AG09319 (cell line): ENCODE results near the gene EPC1.

Experiments used
- DNase-seq: peaks from one replicate; pipeline ENCODE4 v3.0.0-alpha.2; 2010; ENCODE audit warnings: low read depth; ENCODE audit errors: extremely low read depth
- TF ChIP-seq, protein P1 (sequence below): IDR thresholded peaks from 2 replicates; pipeline ENCODE4 v1.5.1; 2011; ENCODE audit warnings: low read depth, mild to moderate bottlenecking, inconsistent platforms, low read length, moderate library complexity

The EPC1 gene

DNA sequence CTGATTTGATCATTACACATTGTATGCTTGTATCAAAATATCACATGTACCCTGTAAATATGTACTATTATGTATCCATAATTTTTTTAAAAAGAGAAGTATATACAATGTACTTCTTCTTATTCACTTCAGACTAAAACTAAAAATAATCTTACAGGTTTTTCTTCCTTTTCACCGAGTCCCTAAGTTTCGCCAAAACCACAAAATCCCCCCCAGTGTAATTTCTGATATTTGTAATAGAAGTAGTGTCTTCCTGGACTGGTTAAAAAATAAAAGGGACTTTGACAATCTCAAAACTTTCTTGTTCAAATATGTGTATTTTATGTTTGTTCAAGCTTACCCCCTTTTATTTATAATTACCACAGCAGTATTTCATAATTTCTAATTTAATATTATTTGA lies 23.9 kb downstream of the EPC1 start:
- TF ChIP-seq, protein P1, sequence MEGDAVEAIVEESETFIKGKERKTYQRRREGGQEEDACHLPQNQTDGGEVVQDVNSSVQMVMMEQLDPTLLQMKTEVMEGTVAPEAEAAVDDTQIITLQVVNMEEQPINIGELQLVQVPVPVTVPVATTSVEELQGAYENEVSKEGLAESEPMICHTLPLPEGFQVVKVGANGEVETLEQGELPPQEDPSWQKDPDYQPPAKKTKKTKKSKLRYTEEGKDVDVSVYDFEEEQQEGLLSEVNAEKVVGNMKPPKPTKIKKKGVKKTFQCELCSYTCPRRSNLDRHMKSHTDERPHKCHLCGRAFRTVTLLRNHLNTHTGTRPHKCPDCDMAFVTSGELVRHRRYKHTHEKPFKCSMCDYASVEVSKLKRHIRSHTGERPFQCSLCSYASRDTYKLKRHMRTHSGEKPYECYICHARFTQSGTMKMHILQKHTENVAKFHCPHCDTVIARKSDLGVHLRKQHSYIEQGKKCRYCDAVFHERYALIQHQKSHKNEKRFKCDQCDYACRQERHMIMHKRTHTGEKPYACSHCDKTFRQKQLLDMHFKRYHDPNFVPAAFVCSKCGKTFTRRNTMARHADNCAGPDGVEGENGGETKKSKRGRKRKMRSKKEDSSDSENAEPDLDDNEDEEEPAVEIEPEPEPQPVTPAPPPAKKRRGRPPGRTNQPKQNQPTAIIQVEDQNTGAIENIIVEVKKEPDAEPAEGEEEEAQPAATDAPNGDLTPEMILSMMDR, result no peak
- DNase-seq, result no peak

DNA sequence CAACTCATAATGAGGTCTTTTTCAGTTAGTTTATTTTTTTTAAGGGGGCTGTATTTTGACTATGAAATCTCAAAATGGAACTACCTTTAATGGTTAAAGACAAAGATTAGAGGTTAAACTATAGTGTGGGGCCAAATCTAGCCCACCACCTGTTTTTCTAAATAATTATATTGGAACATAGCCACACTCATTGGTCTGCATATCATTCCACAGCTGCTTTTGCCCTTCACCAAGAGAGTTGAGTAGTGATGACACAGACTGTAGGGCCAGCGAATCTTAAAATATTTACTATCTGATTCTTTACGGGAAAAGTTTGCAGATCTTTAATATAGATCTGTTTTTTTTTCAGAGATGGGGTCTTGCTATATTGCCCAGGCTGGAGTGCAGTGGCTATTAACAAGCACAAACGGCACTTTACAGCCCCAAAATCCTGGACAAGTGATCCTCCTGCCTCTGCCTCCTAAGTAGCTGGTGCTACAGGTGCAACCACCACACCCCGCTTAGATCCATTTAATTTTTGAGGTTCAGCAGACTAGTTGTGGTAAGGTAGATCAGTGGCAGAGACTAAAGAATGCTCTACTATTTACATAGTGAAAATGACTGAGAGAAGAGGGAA lies 25.8 kb downstream of the EPC1 start:
- no peak for DNase-seq
- TF ChIP-seq, protein P1, result no peak

DNA sequence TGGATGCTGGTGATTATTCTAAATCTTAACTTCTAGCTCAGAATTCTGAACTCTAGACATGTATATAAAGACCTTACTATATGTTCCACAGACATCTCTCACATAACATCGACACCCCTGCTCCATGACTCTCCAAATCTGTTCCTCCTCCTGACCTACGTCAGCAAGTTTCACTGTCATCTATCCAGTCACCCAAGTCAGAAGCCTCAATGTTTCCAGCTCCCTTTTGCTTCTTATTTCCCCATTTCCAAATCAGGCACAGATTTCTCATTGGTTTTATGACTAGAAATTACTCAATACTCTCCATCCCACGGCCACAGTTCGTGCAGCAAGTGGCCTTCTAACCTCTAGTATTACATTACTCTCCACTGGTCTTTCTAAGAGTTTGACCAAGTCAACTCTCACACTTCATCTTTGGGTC lies 28.5 kb downstream of the EPC1 start:
- DNase-seq, result peak; percentile 7
- TF ChIP-seq, protein P1, result no peak

DNA sequence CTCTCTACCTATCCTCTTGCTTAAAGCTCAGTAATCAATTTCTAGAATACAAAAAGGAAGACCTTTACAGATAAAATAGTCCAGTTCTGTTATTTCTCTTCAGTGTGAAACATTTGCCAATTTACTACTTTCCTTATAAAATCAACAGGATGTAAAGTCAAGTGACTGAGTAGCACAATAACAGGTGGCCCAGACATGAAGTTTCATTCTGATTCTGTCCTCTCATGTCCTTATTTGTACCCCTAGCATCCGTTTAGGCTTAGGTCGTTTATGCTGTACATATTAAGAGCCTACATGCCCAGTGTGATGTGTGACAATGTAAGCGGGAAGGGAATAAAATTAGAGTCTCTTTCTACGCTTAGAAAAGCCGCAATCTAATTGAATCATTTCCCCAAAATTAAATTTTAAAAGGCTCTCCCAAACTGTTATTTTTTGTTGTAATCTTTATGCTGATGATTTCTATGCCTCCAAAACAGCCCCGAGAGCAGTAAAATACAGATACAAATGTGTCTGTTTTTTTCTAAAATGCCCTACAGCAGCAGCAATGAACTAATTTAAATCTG lies 29.1 kb downstream of the EPC1 start:
- TF ChIP-seq, protein P1, result no peak
- DNase-seq, result no peak

DNA sequence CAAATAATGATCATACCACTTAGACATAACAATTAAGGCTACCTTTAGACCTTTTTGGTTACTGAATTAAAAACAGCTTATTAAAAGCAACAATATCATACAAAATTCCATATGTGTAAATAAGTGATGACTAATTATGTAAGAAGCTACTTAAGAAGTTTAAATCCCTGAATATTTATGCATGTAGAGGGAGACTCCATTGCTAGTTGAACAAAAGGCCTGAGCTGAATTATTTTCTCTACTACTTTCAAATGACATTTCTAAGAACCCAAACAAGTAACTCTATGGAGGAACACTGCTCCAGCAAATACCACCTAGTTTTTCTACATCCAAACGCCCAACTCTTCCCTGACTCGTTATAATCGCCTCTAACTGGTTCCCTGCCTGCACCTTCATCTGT lies 31.5 kb downstream of the EPC1 start:
- DNase-seq, result no peak
- TF ChIP-seq, protein P1, result no peak

DNA sequence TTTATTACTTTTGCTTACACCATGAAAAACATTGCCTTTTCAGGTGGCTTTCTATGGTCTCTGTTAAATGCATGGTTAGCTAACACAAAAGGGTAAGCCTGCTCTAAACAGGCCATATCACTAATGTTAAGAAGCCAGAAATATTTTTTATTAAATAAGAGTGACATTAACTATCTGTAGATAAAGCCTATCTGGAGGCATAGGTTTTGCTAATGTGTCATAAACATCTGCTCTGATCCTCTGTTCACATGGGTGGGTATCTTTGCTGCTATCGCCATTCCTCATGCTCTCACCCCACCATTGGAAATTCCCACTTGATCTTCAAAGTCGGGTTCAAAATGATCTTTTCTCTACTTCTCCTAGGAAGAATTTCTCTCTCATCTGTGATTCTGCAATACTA lies 32.4 kb downstream of the EPC1 start:
- TF ChIP-seq, protein P1, result no peak
- no peak for DNase-seq

DNA sequence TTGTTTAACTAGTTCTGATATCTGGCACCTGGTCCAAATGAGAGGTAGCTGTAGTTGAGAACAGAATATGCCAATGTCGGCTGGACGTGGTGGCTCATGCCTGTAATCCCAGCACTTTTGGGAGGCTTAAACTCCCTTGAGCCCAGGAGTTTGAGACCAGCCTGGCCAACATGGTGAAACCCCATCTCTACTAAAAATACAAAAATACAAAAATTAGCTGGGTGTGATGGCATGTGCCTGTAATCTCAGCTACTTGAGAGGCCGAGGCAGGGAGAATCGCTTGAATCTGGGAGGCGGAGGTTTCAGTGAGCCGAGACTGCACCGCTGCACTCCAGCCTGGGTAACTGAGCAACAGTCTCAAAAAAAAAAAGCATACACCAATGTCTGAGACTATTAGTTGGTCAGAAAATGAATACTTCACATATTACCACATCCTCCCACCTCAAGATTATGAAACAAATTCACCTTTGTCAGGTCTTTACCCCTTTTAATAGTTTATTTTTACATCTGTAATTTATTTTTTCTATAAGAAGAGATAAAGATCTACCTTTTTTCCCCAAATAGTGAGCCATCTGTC lies 38.8 kb downstream of the EPC1 start:
- DNase-seq, result no peak
- TF ChIP-seq, protein P1, result no peak
